ENCODE data around the gene SIPA1.

DNA sequence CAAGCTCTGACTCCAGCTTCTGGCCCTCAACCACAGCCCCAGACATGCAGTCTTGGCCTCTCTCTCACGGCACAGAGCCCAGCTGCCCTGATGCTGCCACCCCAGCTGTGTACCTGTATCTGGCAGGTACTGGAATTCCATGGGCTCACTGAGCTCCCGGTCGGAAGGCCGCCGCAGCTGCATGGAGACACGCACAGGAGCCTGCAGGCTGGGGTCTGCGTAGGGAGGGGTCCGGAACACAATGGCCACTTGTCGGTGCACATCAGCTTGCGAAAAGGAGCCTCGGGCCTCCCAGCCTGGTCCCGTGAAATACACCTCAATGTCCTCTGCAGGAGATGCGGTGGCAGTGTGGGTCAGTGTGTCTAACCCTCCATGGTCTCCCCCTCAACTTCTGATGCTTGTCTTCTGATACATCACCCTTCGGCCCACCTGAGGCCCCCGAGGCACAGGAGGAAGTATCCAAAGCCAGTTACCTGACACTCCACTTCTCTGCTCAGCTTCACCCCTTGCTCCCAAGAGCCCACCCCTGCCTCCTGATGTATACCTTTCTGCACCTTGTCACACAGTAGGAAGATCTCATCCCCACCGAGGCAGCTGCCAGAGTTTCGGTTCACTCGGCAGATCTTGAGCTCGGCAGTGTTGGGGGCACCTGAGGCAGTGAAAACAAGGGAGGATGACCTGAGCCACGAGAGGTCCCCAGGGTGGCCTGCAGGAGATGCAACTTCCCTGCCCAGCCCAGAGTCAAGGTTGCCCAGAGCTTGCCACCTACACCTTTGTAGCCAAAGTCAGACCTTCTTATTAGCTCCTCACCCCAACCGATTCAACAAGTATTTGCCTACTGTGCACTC lies 20.5 kb downstream of the SIPA1 start:
- TF ChIP-seq, protein P1, sequence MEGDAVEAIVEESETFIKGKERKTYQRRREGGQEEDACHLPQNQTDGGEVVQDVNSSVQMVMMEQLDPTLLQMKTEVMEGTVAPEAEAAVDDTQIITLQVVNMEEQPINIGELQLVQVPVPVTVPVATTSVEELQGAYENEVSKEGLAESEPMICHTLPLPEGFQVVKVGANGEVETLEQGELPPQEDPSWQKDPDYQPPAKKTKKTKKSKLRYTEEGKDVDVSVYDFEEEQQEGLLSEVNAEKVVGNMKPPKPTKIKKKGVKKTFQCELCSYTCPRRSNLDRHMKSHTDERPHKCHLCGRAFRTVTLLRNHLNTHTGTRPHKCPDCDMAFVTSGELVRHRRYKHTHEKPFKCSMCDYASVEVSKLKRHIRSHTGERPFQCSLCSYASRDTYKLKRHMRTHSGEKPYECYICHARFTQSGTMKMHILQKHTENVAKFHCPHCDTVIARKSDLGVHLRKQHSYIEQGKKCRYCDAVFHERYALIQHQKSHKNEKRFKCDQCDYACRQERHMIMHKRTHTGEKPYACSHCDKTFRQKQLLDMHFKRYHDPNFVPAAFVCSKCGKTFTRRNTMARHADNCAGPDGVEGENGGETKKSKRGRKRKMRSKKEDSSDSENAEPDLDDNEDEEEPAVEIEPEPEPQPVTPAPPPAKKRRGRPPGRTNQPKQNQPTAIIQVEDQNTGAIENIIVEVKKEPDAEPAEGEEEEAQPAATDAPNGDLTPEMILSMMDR (conservative IDR thresholded peaks at IDR 0.05; ENCODE audit: low read length) = no peak
- no peak for TF ChIP-seq EZH2phosphoT487 (IDR thresholded peaks at IDR 0.05; ENCODE audit: borderline replicate concordance, low read depth, low read length)
